ENCODE results near the gene FCER2.

FCER2 gene

GRCh38 chr19:7645656-7646425 is 56.1 kb downstream of the FCER2 start:
- no peak for DNase-seq (ENCODE audit: low spot score)

GRCh38 chr19:7645163-7645562 is 56.8 kb downstream of the FCER2 start:
- no peak for DNase-seq (ENCODE audit: low spot score)

- no peak for DNase-seq (ENCODE audit: low spot score)
These were observed 57.4 kb downstream of the FCER2 start for GRCh38 chr19:7644550-7644877.

GRCh38 chr19:7643629-7644549 is 58.0 kb downstream of the FCER2 start:
- DNase-seq (ENCODE audit: low spot score), result peak; percentile 44

GRCh38 chr19:7643031-7643415 is 58.9 kb downstream of the FCER2 start:
- DNase-seq (ENCODE audit: low spot score), result no peak

- DNase-seq (ENCODE audit: low spot score), result no peak
These were observed 59.5 kb downstream of the FCER2 start for GRCh38 chr19:7642295-7643030.

GRCh38 chr19:7641290-7642276 is 60.3 kb downstream of the FCER2 start:
- no peak for DNase-seq (ENCODE audit: low spot score)

- DNase-seq (ENCODE audit: low spot score), result no peak
These were observed 61.1 kb downstream of the FCER2 start for GRCh38 chr19:7640803-7641202.

- no peak for DNase-seq (ENCODE audit: low spot score)
These were observed 62.0 kb downstream of the FCER2 start for GRCh38 chr19:7639863-7640348.

GRCh38 chr19:7638802-7639465 is 63.0 kb downstream of the FCER2 start:
- no peak for DNase-seq (ENCODE audit: low spot score)
